ENCODE measurements around the gene GOLGA6A.

DNA sequence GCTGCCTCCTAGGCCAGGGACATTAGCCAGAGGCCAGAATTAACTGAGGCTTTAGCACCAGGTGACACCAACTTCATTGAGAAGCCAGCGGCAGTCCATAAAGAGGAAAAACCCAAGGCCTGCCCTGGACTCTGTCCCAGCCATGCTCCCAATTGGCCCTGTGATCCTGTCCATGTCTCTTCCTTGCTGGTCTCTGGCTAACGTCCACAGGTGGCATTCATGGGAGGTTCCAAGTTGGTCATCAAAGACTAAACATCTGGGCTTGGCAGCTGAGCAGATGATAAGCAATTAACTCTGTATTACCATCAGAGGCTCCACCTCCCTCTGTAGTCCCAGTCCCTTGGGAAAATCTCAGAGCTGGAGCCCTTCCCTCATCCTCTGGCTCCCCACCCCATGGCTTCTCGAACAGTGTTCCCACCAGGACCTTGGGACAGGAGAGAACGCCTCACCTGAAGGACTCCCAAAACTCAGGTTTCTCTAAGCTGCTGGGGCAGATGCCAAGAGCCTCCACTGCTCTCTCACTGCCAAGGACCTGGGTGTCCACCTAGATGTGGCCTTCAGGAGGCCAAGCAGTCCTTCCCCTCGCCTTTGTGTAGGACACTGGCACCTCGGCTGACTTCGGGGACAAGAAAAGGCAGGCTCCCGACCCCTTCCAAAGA lies 40.4 kb downstream of the GOLGA6A start:
- TF ChIP-seq ZNF423 (tag by site-specific recombination; IDR thresholded peaks at IDR 0.05) (no peak), ZNF10 (tag by site-specific recombination; IDR thresholded peaks at IDR 0.05) (no peak), ZNF133 (tag by site-specific recombination; IDR thresholded peaks at IDR 0.05) (no peak), ZBTB21 (tag by site-specific recombination; IDR thresholded peaks at IDR 0.05) (no peak)
- TF ChIP-seq, protein P1, sequence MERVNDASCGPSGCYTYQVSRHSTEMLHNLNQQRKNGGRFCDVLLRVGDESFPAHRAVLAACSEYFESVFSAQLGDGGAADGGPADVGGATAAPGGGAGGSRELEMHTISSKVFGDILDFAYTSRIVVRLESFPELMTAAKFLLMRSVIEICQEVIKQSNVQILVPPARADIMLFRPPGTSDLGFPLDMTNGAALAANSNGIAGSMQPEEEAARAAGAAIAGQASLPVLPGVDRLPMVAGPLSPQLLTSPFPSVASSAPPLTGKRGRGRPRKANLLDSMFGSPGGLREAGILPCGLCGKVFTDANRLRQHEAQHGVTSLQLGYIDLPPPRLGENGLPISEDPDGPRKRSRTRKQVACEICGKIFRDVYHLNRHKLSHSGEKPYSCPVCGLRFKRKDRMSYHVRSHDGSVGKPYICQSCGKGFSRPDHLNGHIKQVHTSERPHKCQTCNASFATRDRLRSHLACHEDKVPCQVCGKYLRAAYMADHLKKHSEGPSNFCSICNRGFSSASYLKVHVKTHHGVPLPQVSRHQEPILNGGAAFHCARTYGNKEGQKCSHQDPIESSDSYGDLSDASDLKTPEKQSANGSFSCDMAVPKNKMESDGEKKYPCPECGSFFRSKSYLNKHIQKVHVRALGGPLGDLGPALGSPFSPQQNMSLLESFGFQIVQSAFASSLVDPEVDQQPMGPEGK (tag by site-specific recombination; IDR thresholded peaks at IDR 0.05): no peak
- TF ChIP-seq, protein P2, sequence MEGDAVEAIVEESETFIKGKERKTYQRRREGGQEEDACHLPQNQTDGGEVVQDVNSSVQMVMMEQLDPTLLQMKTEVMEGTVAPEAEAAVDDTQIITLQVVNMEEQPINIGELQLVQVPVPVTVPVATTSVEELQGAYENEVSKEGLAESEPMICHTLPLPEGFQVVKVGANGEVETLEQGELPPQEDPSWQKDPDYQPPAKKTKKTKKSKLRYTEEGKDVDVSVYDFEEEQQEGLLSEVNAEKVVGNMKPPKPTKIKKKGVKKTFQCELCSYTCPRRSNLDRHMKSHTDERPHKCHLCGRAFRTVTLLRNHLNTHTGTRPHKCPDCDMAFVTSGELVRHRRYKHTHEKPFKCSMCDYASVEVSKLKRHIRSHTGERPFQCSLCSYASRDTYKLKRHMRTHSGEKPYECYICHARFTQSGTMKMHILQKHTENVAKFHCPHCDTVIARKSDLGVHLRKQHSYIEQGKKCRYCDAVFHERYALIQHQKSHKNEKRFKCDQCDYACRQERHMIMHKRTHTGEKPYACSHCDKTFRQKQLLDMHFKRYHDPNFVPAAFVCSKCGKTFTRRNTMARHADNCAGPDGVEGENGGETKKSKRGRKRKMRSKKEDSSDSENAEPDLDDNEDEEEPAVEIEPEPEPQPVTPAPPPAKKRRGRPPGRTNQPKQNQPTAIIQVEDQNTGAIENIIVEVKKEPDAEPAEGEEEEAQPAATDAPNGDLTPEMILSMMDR (tag by site-specific recombination; IDR thresholded peaks at IDR 0.05): no peak
- TF ChIP-seq, protein P3, sequence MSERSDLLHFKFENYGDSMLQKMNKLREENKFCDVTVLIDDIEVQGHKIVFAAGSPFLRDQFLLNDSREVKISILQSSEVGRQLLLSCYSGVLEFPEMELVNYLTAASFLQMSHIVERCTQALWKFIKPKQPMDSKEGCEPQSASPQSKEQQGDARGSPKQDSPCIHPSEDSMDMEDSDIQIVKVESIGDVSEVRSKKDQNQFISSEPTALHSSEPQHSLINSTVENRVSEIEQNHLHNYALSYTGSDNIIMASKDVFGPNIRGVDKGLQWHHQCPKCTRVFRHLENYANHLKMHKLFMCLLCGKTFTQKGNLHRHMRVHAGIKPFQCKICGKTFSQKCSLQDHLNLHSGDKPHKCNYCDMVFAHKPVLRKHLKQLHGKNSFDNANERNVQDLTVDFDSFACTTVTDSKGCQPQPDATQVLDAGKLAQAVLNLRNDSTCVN (tag by site-specific recombination; optimal IDR thresholded peaks at IDR 0.05): no peak
- TF ChIP-seq, protein P4, sequence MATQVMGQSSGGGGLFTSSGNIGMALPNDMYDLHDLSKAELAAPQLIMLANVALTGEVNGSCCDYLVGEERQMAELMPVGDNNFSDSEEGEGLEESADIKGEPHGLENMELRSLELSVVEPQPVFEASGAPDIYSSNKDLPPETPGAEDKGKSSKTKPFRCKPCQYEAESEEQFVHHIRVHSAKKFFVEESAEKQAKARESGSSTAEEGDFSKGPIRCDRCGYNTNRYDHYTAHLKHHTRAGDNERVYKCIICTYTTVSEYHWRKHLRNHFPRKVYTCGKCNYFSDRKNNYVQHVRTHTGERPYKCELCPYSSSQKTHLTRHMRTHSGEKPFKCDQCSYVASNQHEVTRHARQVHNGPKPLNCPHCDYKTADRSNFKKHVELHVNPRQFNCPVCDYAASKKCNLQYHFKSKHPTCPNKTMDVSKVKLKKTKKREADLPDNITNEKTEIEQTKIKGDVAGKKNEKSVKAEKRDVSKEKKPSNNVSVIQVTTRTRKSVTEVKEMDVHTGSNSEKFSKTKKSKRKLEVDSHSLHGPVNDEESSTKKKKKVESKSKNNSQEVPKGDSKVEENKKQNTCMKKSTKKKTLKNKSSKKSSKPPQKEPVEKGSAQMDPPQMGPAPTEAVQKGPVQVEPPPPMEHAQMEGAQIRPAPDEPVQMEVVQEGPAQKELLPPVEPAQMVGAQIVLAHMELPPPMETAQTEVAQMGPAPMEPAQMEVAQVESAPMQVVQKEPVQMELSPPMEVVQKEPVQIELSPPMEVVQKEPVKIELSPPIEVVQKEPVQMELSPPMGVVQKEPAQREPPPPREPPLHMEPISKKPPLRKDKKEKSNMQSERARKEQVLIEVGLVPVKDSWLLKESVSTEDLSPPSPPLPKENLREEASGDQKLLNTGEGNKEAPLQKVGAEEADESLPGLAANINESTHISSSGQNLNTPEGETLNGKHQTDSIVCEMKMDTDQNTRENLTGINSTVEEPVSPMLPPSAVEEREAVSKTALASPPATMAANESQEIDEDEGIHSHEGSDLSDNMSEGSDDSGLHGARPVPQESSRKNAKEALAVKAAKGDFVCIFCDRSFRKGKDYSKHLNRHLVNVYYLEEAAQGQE (tag by site-specific recombination; IDR thresholded peaks at IDR 0.05): no peak

All from HEK293 (cell line).